Activated CD8-positive, alpha-beta memory T cell treated with anti-CD3 and anti-CD28 coated beads, Interleukin-2, amount 50 U/mL, for 24 hours (primary cell): ENCODE data around the gene SH2D4B.

Source experiments
- DNase-seq: peaks from one replicate; pipeline ENCODE4 v3.0.0-alpha.2; 2020; ENCODE audit errors: extremely low read depth

The SH2D4B gene

DNA sequence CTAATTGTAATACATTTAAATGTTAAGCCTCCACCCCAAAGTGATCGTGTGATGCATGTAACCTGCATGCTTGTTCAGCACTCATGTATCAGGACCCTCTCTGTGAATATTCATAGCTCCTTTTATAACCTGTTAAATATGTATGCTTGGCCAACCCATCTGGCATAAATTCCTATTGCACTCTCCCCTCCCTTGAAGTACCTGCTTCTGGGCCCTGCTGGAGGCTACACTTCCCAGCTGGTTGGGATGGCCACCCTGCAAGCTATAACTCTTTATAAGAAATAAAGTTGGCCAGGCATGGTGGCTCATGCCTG lies 149.7 kb downstream of the SH2D4B start:
- DNase-seq = no peak

- DNase-seq = no peak
Measured at GRCh38 chr10:80690434-80690833, 152.7 kb downstream of the SH2D4B start.

DNA sequence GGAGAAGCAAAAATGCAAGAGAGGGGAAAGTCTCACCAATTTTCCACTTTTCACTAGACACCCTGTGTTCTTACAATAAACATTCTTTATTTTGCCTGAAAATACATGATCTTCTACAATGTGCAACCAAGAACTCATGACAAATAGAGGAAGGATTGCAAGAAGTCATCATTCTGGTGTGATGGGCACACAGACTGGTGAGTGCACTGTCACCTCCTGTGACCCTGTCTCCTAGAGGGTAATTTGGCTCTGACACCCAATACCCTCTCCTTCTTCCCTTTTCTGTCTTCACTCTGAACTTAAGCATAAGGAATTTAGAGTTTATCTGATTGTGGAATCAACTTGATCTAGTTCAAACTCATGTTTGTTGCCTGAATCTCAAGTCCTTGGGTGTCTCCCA lies 153.7 kb downstream of the SH2D4B start:
- DNase-seq = no peak

DNA sequence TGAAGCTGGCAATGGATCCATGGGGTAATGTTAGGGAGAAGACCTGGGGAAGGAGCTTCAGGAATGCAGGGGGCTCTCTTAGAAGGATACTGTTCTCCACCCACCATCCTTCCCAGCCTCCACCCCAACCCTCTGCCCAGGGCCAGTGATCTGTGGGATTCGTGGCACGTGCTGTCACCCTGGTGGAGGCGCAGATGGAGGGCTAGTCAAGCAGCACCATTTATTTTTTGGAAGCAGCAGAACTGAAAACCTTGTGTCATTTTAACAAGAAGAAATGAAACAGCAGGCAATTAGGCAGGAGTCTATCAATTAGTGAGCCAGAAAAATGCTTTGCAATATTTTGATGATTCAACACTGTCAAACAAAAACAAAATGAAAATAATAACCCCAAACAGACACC lies 155.9 kb downstream of the SH2D4B start:
- no peak for DNase-seq

DNA sequence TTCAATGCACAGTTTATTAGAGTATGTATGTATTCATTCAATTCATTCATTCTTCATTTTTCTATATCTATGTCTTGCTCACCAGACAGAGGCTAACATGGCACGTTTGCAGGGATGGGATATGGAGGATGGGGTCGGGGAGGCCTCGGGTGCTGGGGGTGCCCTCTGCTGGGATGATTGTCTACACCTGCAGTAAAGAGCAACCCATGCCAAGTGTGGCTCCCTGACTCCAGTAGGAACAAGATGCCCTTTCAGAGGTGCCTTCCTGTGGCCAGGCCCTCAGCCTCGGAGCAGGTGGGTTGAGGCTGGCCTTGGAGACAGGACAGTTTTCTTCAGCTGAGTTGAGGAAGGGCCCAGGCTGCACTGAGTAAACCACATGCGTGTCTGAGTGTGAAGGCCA lies 157.2 kb downstream of the SH2D4B start:
- DNase-seq = no peak
